ENCODE results near the gene BATF2.
"Not testable (repeated sequence)": the region's sequence is repeated elsewhere in the genome, so short reads cannot be mapped to it uniquely, and the experiment has no call there.

The BATF2 gene

DNA sequence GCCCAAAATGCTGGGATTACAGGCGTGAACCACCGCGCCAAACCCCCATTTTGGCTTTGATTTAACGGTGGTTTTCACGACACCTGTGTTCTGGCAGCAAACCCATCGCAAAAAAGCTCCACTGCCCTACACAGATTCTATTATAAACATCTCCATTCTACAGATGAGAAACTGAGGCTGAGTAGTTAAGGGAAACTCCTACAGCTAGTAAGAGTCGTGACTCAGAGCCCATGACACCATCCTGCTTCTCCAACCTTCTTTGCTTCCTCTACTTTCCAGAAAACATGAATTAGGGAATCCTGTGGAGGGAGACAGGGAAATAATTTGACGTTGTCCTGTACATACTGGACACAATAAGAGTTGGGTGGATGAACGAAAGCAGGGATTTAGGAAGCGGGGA lies 30.0 kb upstream of the BATF2 start:
- no peaks in the 10 kb centered on the region for H3K9me2 ChIP-seq (replicated peaks; ENCODE audit: low read depth, low read length)
- no peaks in the 10 kb centered on the region for H3F3A ChIP-seq (ENCODE audit: low read depth)
- H3K9ac ChIP-seq (ENCODE audit: low read depth, low read length, poor library complexity, severe bottlenecking): peak overlapping the region; percentile 57
- TF ChIP-seq, protein P1, sequence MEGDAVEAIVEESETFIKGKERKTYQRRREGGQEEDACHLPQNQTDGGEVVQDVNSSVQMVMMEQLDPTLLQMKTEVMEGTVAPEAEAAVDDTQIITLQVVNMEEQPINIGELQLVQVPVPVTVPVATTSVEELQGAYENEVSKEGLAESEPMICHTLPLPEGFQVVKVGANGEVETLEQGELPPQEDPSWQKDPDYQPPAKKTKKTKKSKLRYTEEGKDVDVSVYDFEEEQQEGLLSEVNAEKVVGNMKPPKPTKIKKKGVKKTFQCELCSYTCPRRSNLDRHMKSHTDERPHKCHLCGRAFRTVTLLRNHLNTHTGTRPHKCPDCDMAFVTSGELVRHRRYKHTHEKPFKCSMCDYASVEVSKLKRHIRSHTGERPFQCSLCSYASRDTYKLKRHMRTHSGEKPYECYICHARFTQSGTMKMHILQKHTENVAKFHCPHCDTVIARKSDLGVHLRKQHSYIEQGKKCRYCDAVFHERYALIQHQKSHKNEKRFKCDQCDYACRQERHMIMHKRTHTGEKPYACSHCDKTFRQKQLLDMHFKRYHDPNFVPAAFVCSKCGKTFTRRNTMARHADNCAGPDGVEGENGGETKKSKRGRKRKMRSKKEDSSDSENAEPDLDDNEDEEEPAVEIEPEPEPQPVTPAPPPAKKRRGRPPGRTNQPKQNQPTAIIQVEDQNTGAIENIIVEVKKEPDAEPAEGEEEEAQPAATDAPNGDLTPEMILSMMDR (conservative IDR thresholded peaks at IDR 0.05; ENCODE audit: low read length): no peak
- no peak for TF ChIP-seq EZH2phosphoT487 (IDR thresholded peaks at IDR 0.05; ENCODE audit: borderline replicate concordance)
- no peaks in the 10 kb centered on the region for H4K20me1 ChIP-seq (ENCODE audit: insufficient read depth, low read length, poor library complexity, severe bottlenecking)
- peak overlapping the region; percentile 89 for H2AFZ ChIP-seq (ENCODE audit: low read length)
- H3K79me2 ChIP-seq (ENCODE audit: insufficient read depth, low read length): no peaks in the 10 kb centered on the region
- H3K4me3 ChIP-seq (ENCODE audit: low read length, poor library complexity, severe bottlenecking): peak overlapping the region; percentile 76
- H3K9me3 ChIP-seq (ENCODE audit: insufficient read depth, low read depth, low read length): no peaks in the 10 kb centered on the region
- H3K36me3 ChIP-seq (ENCODE audit: insufficient read depth, low read length): no peaks in the 10 kb centered on the region
- H3K4me1 ChIP-seq (ENCODE audit: insufficient read depth, low read length, poor library complexity, severe bottlenecking): peaks cover 14% of the 10 kb centered on the region
- H3K27me3 ChIP-seq (ENCODE audit: insufficient read depth, low read length, poor library complexity, severe bottlenecking): no peaks in the 10 kb centered on the region
- H3K4me2 ChIP-seq (ENCODE audit: low read depth, low read length, poor library complexity, severe bottlenecking): peak overlapping the region; percentile 79

DNA sequence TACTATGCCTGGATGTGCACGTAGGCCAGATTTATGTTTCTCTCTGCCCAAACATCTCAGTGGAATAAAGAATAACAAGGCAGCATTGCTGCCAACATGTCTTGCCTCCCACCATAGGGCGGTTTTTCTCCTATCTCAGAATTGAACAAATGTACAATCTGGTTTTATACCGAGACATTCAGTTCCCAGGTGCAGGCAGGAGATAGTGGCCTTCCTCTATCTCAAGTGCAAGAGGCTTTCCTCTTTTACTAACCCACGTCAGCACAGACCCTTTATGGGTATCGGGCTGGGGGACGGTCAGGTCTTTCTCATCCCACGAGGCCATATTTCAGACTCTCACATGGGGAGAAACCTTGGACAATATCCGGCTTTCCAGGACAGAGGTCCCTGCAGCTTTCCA lies 26.7 kb upstream of the BATF2 start:
- H3K9me2 ChIP-seq (replicated peaks; ENCODE audit: low read depth, low read length); H4K20me1 ChIP-seq (ENCODE audit: insufficient read depth, low read length, poor library complexity, severe bottlenecking); H3K9ac ChIP-seq (ENCODE audit: low read depth, low read length, poor library complexity, severe bottlenecking); H3K4me2 ChIP-seq (ENCODE audit: low read depth, low read length, poor library complexity, severe bottlenecking); H3K9me3 ChIP-seq (ENCODE audit: insufficient read depth, low read depth, low read length); H3K4me3 ChIP-seq (ENCODE audit: low read length, poor library complexity, severe bottlenecking); H2AFZ ChIP-seq (ENCODE audit: low read length); H3F3A ChIP-seq (ENCODE audit: low read depth); H3K27me3 ChIP-seq (ENCODE audit: insufficient read depth, low read length, poor library complexity, severe bottlenecking); H3K36me3 ChIP-seq (ENCODE audit: insufficient read depth, low read length); H3K79me2 ChIP-seq (ENCODE audit: insufficient read depth, low read length): not testable (repeated sequence)
- peaks cover 14% of the 10 kb centered on the region for H3K4me1 ChIP-seq (ENCODE audit: insufficient read depth, low read length, poor library complexity, severe bottlenecking)

DNA sequence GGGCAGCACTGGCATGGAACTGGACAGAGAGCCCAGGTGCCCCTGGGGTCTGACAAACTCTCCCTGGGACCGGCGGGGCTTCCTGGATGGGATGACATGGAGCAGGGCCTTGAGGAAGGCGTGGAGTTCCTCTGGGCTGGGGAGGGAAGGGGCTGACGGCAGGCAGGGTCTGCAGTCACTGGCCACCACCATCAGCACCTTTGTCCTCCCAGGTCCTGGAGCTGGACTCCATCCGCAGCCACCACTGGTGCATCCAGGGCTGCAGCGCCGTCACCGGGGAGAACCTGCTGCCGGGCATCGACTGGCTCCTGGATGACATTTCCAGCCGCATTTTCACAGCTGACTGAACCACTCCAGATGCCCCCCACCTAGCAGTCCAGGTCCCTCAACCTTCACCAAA lies 24.7 kb upstream of the BATF2 start:
- TF ChIP-seq EZH2phosphoT487 (IDR thresholded peaks at IDR 0.05; ENCODE audit: borderline replicate concordance): no peak
- TF ChIP-seq, protein P1 (conservative IDR thresholded peaks at IDR 0.05; ENCODE audit: low read length): no peak
- Histone ChIP-seq H3K4me3 (ENCODE audit: low read length, poor library complexity, severe bottlenecking) (no peak overlapping the region), H3K9me3 (ENCODE audit: insufficient read depth, low read depth, low read length) (no peaks in the 10 kb centered on the region), H3K4me1 (ENCODE audit: insufficient read depth, low read length, poor library complexity, severe bottlenecking) (peaks cover 5% of the 10 kb centered on the region), H3K4me2 (ENCODE audit: low read depth, low read length, poor library complexity, severe bottlenecking) (no peak overlapping the region), H4K20me1 (ENCODE audit: insufficient read depth, low read length, poor library complexity, severe bottlenecking) (no peaks in the 10 kb centered on the region), H3K36me3 (ENCODE audit: insufficient read depth, low read length) (peaks cover 3% of the 10 kb centered on the region; the same call in 1 of the 2 replicates), H3K27me3 (ENCODE audit: insufficient read depth, low read length, poor library complexity, severe bottlenecking) (no peaks in the 10 kb centered on the region), H3K79me2 (ENCODE audit: insufficient read depth, low read length) (peaks cover 12% of the 10 kb centered on the region; the same call in 1 of the 2 replicates), H2AFZ (ENCODE audit: low read length) (no peak overlapping the region), H3F3A (ENCODE audit: low read depth) (no peaks in the 10 kb centered on the region), H3K9me2 (replicated peaks; ENCODE audit: low read depth, low read length) (no peaks in the 10 kb centered on the region), H3K9ac (ENCODE audit: low read depth, low read length, poor library complexity, severe bottlenecking) (no peak overlapping the region)

DNA sequence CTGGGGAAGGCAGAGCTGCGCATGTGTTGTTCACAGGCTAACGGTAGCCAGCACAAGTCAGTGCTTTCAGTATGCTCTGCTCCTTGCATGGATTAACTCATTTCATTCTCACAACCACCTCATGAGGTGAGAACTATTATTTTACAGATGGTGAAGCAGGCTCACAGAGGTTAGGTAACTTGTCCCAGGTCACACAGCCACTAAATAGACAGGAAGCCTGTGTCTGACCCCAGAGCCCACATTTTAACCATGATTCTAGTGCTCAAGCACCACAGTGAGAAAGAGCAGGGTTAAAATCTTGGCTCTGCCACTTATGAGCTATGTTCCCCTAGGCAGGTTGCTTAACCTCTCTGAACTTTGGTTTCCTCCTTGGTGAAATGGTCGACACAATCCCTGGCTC lies 24.2 kb upstream of the BATF2 start:
- no peaks in the 10 kb centered on the region for H4K20me1 ChIP-seq (ENCODE audit: insufficient read depth, low read length, poor library complexity, severe bottlenecking)
- no peaks in the 10 kb centered on the region for H3F3A ChIP-seq (ENCODE audit: low read depth)
- TF ChIP-seq, protein P1 (conservative IDR thresholded peaks at IDR 0.05; ENCODE audit: low read length): no peak
- no peak for TF ChIP-seq EZH2phosphoT487 (IDR thresholded peaks at IDR 0.05; ENCODE audit: borderline replicate concordance)
- no peaks in the 10 kb centered on the region for H3K9me2 ChIP-seq (replicated peaks; ENCODE audit: low read depth, low read length)
- no peaks in the 10 kb centered on the region for H3K9me3 ChIP-seq (ENCODE audit: insufficient read depth, low read depth, low read length)
- peaks cover 17% of the 10 kb centered on the region for H3K79me2 ChIP-seq (ENCODE audit: insufficient read depth, low read length)
- H3K27me3 ChIP-seq (ENCODE audit: insufficient read depth, low read length, poor library complexity, severe bottlenecking): no peaks in the 10 kb centered on the region
- H2AFZ ChIP-seq (ENCODE audit: low read length): no peak overlapping the region
- H3K4me1 ChIP-seq (ENCODE audit: insufficient read depth, low read length, poor library complexity, severe bottlenecking): peaks cover 10% of the 10 kb centered on the region
- peaks cover 3% of the 10 kb centered on the region; the same call in 1 of the 2 replicates for H3K36me3 ChIP-seq (ENCODE audit: insufficient read depth, low read length)
- H3K9ac ChIP-seq (ENCODE audit: low read depth, low read length, poor library complexity, severe bottlenecking): no peak overlapping the region
- H3K4me2 ChIP-seq (ENCODE audit: low read depth, low read length, poor library complexity, severe bottlenecking): no peak overlapping the region
- H3K4me3 ChIP-seq (ENCODE audit: low read length, poor library complexity, severe bottlenecking): no peak overlapping the region

Measured in Loucy (cell line).